Measurements from ENCODE around the gene GAPDH. TPM values are rescaled to one million over a fixed set of nuclear protein-coding genes. Genes with fewer than 3 reads are reported as not detected.
A peak's percentile ranks its signal among the peaks of the same experiment; 100 is the strongest.
"Not testable (repeated sequence)": the region's sequence is repeated elsewhere in the genome, so short reads cannot be mapped to it uniquely, and the experiment has no call there.

The GAPDH gene
- total RNA-seq, 2 experiments from 2014 or later = 4,459 to 4,958 TPM

DNA sequence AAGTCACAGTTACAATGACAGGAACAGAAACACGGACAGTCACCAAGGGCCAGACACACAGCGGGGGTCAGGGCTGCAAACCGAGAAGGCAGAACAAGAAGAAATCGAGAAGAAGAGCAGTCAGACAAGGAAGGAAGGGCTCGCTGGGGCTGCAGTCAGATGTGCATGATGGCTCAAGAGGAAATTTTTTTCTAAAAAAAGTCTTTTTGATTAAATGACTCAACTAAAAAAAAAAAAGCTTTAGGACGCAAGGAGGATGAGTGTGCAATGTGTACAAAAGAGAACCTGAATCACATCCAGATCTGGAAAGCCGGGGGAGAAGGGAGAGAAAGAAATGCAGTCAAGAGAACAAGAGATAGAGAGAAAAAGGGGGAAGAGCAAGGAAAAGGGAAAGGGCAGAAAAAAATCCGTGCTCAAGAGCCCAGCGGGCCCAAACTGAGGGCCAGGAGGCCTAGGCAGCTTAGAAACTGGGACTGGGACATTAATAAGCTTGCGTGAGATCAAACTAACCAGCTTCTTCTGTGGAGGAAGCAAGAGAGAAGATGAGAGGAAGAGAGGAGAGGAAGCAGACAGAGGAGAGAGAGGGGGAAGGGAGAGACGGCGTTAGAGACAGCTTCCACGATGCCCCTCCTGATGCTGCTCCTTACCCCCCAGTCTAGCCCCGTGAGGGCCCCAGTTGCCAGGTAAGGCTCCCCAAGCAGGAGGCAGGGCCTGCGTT is 14.8 kb downstream of the GAPDH start:
- Mint-ChIP-seq H3K4me1 (peaks cover 36% of the 10 kb centered on the region), H3K36me3 (ENCODE audit: low read depth) (peaks cover 33% of the 10 kb centered on the region), H3K9me3 (no peaks in the 10 kb centered on the region), H3K27ac (no peak overlapping the region), H3K4me3 (no peak overlapping the region), H3K27me3 (no peaks in the 10 kb centered on the region)
- CTCF ChIA-PET = interaction anchor here (0.9 to 12.6 kb wide), 4 partner anchors 9 to 222 kb away, joined by 3 to 135 read pairs (median 6); partner anchors contain the start of gene ZNF384
- no peak for DNase-seq
- POLR2A ChIA-PET = no interaction called here

DNA sequence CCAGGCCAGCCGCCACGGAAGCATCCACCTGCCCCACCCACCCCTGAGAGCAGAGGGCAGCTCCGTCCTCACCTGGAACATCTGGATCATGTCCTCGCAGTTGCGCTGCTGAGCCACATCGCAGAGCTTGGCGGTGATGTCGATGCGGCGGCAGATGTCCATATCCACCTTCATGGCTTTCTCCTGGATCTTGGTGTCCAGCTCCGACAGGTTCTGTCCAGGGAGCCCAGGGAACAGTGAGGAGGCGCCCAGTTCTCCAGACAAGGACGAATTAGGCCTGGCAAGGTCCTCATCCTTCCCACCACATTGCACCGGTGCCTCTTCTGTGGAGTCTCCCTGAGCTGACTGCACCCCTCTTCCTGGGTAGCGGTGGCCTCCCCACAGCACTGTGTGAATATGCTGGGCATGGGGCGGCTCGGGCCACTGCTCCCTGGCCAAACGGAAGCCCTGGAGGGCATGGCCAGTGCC is 15.4 kb downstream of the GAPDH start:
- H3K9me3 Mint-ChIP-seq = no peaks in the 10 kb centered on the region
- POLR2A ChIA-PET = no interaction called here
- H3K4me1 Mint-ChIP-seq = peaks cover 42% of the 10 kb centered on the region
- CTCF ChIA-PET = interaction anchor here (0.8 to 12.6 kb wide), 6 partner anchors 9 to 223 kb away, joined by 3 to 135 read pairs (median 6); partner anchors contain the start of gene ZNF384
- DNase-seq = no peak
- H3K36me3 Mint-ChIP-seq (ENCODE audit: low read depth) = peaks cover 34% of the 10 kb centered on the region
- peak overlapping the region; percentile 68 for H3K27ac Mint-ChIP-seq
- H3K27me3 Mint-ChIP-seq = no peaks in the 10 kb centered on the region
- H3K4me3 Mint-ChIP-seq = no peak overlapping the region

DNA sequence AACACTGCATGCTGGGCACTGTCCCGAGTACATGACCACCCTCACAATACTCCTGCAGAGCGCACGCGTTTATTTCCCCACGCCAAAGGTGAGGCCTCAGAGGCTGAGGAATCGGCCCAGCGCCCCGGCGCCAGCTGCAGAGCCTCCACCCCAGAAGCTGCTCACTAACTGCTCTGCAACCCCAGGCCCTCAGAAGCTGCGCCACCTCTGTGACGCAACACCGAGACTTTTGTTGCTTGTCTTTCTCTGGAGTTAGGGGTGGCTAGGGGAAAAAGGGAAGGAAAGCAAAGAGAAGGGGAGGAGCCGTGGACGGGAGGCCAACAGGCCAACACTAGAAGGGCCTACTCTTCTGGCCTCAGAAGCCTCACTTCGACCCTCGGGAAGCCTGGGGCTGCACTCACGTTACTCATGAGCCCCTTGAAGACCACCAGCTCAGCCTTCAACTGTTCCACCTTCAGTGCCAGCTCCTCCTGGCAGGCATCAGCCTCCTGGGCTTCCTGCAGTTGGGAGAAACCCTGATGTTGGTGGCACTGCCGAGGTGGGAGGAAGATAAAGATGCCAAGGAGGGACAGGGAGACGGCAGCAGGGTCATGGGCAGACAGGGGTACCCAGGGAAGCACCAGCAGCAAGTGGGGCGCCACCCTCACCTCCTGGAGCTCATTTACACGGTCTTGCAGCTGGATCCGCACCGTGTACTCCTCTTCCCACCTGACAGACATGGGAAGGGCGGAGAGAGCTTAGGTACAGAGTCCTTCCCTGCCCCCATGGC is 16.2 kb downstream of the GAPDH start:
- no peaks in the 10 kb centered on the region for H3K27me3 Mint-ChIP-seq
- ChIA-PET CTCF (interaction anchor here (0.8 to 12.6 kb wide), 7 partner anchors 9 to 241 kb away, joined by 3 to 135 read pairs (median 5); no protein-coding TSS in a partner anchor), POLR2A (interaction anchor here (1.2 kb wide), 2 partner anchors 13 to 16 kb away, joined by 3 to 7 read pairs; no protein-coding TSS in a partner anchor)
- no peak overlapping the region for H3K4me3 Mint-ChIP-seq
- peaks cover 47% of the 10 kb centered on the region for H3K4me1 Mint-ChIP-seq
- no peaks in the 10 kb centered on the region for H3K9me3 Mint-ChIP-seq
- H3K27ac Mint-ChIP-seq = no peak overlapping the region
- no peak for DNase-seq
- peaks cover 36% of the 10 kb centered on the region for H3K36me3 Mint-ChIP-seq (ENCODE audit: low read depth)

DNA sequence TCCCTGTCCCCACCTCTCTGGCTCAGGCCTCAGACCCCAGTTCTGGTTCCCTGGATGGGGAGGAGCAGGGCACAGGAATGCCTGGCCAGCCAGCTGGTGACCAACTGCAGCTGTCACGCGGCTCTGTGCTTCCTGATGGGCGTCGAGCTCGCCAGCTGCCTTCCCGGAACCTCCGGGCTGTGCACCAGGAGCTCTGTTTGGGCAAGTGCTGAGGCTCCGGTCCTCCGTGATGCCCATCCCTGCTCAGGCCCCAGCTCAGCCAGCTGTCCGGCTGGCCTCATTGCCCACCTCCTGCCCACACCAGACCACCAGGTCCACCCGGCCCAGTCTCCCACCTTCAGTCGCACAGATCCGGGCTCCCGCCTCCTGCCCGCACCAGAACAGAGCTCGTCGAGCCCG is 16.7 kb downstream of the GAPDH start:
- Mint-ChIP-seq H3K36me3 (ENCODE audit: low read depth) (peaks cover 32% of the 10 kb centered on the region), H3K27me3 (no peaks in the 10 kb centered on the region), H3K4me3 (no peak overlapping the region), H3K27ac (peak overlapping the region; percentile 13), H3K9me3 (no peaks in the 10 kb centered on the region), H3K4me1 (peaks cover 47% of the 10 kb centered on the region)
- no peak for DNase-seq
- CTCF ChIA-PET = interaction anchor here (0.8 to 12.6 kb wide), 5 partner anchors 8 to 240 kb away, joined by 3 to 135 read pairs (median 6); no protein-coding TSS in a partner anchor
- POLR2A ChIA-PET = interaction anchor here (1.2 kb wide), 2 partner anchors 13 to 17 kb away, joined by 3 to 7 read pairs; no protein-coding TSS in a partner anchor

GRCh38 chr12:6551496-6552139 is 17.3 kb downstream of the GAPDH start:
- no peak for DNase-seq
- POLR2A ChIA-PET = interaction anchor here (1.2 kb wide), 1 partner anchor 18 kb away, joined by 7 read pairs; no protein-coding TSS in a partner anchor
- CTCF ChIA-PET = interaction anchor here (1.5 to 12.6 kb wide), 4 partner anchors 8 to 240 kb away, joined by 3 to 135 read pairs (median 8); no protein-coding TSS in a partner anchor
- Mint-ChIP-seq H3K9me3 (no peaks in the 10 kb centered on the region), H3K4me3 (no peak overlapping the region), H3K36me3 (ENCODE audit: low read depth) (peaks cover 34% of the 10 kb centered on the region), H3K27me3 (no peaks in the 10 kb centered on the region), H3K27ac (no peak overlapping the region), H3K4me1 (peaks cover 52% of the 10 kb centered on the region)

DNA sequence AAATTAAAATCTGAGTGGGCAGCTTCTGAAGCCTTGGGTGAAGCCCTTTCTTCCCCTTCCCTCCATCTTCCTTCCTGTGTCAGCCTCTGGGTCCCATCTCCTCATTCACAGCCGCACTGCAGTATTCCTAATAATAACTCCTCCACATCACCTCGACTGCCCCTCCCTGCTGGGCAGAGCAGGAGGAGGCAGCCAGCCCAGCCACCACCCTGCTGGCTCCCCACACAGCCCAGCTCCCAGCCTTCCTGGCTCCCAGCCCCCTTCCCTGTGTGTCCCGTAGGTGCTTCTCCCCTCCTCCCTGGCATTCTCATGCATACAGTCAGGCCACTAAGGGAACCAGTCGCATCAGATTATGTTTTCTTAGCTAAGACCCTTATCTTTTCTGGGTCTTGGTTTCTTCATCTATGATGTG is 17.8 kb downstream of the GAPDH start:
- H3K27me3 Mint-ChIP-seq = no peaks in the 10 kb centered on the region
- H3K4me1 Mint-ChIP-seq = peaks cover 56% of the 10 kb centered on the region
- DNase-seq = no peak
- no peak overlapping the region for H3K4me3 Mint-ChIP-seq
- POLR2A ChIA-PET = no interaction called here
- CTCF ChIA-PET = interaction anchor here (1.6 to 12.6 kb wide), 4 partner anchors 12 to 22 kb away, joined by 4 to 135 read pairs (median 20); partner anchors contain the start of gene GAPDH
- peak overlapping the region; percentile 70 for H3K27ac Mint-ChIP-seq
- peaks cover 38% of the 10 kb centered on the region for H3K36me3 Mint-ChIP-seq (ENCODE audit: low read depth)
- H3K9me3 Mint-ChIP-seq = no peaks in the 10 kb centered on the region

- Mint-ChIP-seq H3K4me1 (peaks cover 62% of the 10 kb centered on the region), H3K27me3 (no peaks in the 10 kb centered on the region), H3K4me3 (peak overlapping the region; percentile 4)
Observed at GRCh38 chr12:6553051-6553868, 18.9 kb downstream of the GAPDH start.

GRCh38 chr12:6554168-6555017 is 20.1 kb downstream of the GAPDH start:
- Mint-ChIP-seq H3K27ac (peak overlapping the region; percentile 9), H3K4me3 (peak overlapping the region; percentile 84), H3K36me3 (ENCODE audit: low read depth) (peaks cover 35% of the 10 kb centered on the region), H3K27me3 (no peaks in the 10 kb centered on the region), H3K9me3 (no peaks in the 10 kb centered on the region), H3K4me1 (peaks cover 62% of the 10 kb centered on the region)
- peak; percentile 77 for DNase-seq
- ChIA-PET POLR2A (interaction anchor here (1.1 kb wide), 1 partner anchor 11 kb away, joined by 3 read pairs; no protein-coding TSS in a partner anchor), CTCF (interaction anchor here (0.6 to 12.6 kb wide), 15 partner anchors 9 to 334 kb away, joined by 3 to 135 read pairs (median 4); partner anchors contain the start of genes GAPDH and VAMP1)

More at GRCh38 chr12:6553051-6553868, 18.9 kb downstream of the GAPDH start:
- Mint-ChIP-seq H3K36me3 (ENCODE audit: low read depth) (peaks cover 38% of the 10 kb centered on the region), H3K9me3 (no peaks in the 10 kb centered on the region), H3K27ac (no peak overlapping the region)
- CTCF ChIA-PET = interaction anchor here (0.6 to 12.6 kb wide), 11 partner anchors 11 to 335 kb away, joined by 3 to 135 read pairs (median 4); partner anchors contain the start of gene GAPDH
- POLR2A ChIA-PET = interaction anchor here (1.4 kb wide), 1 partner anchor 14 kb away, joined by 4 read pairs; no protein-coding TSS in a partner anchor
- DNase-seq = no peak

DNA sequence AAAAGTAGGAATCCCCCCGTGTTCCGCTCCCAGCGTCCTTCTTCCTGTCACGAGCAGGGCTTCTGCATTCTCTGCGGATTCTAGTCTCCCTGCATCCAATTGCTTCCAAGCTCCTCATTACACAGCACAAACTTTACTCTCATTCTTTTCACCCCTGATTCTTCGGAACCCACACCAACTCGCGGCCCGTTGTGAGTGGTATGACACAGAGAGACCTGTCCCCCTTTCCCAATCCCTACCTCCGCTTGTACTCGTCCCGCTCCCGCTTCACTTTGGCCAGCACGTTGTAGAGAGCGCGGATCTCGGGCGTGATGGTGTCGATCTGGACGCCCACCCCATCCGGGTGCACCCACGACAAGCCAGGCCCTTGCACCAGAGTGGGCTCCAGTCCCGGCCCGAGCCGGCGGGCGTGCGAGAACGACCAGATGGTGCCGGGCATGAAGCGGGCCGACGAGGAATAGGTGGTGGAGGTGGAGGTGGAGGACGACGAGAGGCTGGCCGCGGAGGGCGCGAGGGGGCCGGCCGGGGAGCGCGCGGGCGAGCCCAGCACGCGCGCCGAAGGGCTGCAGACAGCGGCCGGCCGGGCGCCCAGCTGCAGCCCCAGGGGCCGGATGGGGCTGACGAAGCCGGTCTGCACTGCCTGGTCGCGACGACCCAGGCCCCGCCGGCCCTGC is 20.8 kb downstream of the GAPDH start:
- CTCF ChIA-PET = interaction anchor here (0.6 to 12.6 kb wide), 8 partner anchors 10 to 125 kb away, joined by 3 to 135 read pairs (median 4); partner anchors contain the start of genes TAPBPL and VAMP1
- no peak for DNase-seq

DNA sequence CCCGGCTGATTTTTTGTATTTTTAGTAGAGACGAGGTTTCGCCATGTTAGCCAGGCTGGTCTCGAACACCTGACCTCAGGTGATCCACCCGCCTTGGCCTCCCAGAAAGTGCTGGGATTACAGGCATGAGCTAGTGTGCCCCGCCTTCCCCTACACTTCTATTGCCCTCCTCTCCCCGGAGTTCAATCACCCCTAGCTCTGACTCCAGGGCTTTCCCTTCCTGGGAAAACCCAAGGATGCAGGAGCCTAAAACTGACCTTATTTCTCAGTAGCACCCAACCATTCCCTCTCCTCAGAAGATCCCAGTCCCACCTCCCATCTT is 22.1 kb downstream of the GAPDH start:
- H3K9me3 Mint-ChIP-seq, POLR2A ChIA-PET, H3K27me3 Mint-ChIP-seq, DNase-seq: not testable (repeated sequence)
- peaks cover 62% of the 10 kb centered on the region for H3K4me1 Mint-ChIP-seq
- CTCF ChIA-PET = interaction anchor here (1.2 to 12.6 kb wide), 7 partner anchors 8 to 221 kb away, joined by 3 to 135 read pairs (median 7); no protein-coding TSS in a partner anchor
- peaks cover 52% of the 10 kb centered on the region for H3K36me3 Mint-ChIP-seq (ENCODE audit: low read depth)
- peak overlapping the region; percentile 83 for H3K27ac Mint-ChIP-seq
- H3K4me3 Mint-ChIP-seq = peak overlapping the region; percentile 91

More for the DNA sequence above, 20.8 kb downstream of the GAPDH start:
- Mint-ChIP-seq H3K36me3 (ENCODE audit: low read depth) (peaks cover 42% of the 10 kb centered on the region), H3K9me3 (no peaks in the 10 kb centered on the region), H3K27me3 (no peaks in the 10 kb centered on the region), H3K27ac (peak overlapping the region; percentile 27), H3K4me3 (peak overlapping the region; percentile 91), H3K4me1 (peaks cover 63% of the 10 kb centered on the region)
- POLR2A ChIA-PET = interaction anchor here (1.1 kb wide), 1 partner anchor 10 kb away, joined by 3 read pairs; no protein-coding TSS in a partner anchor
